ENCODE data around the gene PARD3. TPM values are rescaled to one million over a fixed set of nuclear protein-coding genes. Genes with fewer than 3 reads are reported as not detected.
A peak's percentile ranks its signal among the peaks of the same experiment; 100 is the strongest.

PARD3 gene
- total and polyA plus RNA-seq, 10 of the 15 experiments (the other 5 are each of a cell fraction or from before 2014, with no cell fraction given): 2.6 to 43.1 (median 13.9) TPM

- ATAC-seq (peak; percentile 24; the same call in 1 of the 3 replicates), FAIRE-seq (no peak), DNase-seq (ENCODE audit: low read depth, low spot score) (no peak)
- ChIA-PET RAD21 (ENCODE audit: unreplicated experiment) (interaction anchor here (1.0 to 3.7 kb wide), 7 partner anchors 10 to 39 kb away, joined by 3 to 17 read pairs (median 5); no protein-coding TSS in a partner anchor), POLR2A (interaction anchor here (0.6 to 1.6 kb wide), 4 partner anchors 8 to 104 kb away, joined by 3 to 8 read pairs (median 3); no protein-coding TSS in a partner anchor), SMC1A (ENCODE audit: uncharacterized antibody, unreplicated experiment) (interaction anchor here (0.6 to 2.1 kb wide), 9 partner anchors 10 to 371 kb away, joined by 3 to 8 read pairs (median 3); no protein-coding TSS in a partner anchor), CTCF (interaction anchor here (0.5 to 2.8 kb wide), 9 partner anchors 10 to 389 kb away, joined by 3 to 9 read pairs (median 3); no protein-coding TSS in a partner anchor)
- no peaks in the 10 kb centered on the region for H3K27me3 ChIP-seq (replicated peaks in 1 of 2; ENCODE audit: control insufficient read depth in 2 of 2, insufficient read depth in 2 of 2, low read length in 1 of 2)
- H3K4me2 ChIP-seq (ENCODE audit: control insufficient read depth, insufficient read depth): no peak overlapping the region
- H2AFZ ChIP-seq (ENCODE audit: control insufficient read depth, low read depth, low read length): no peak overlapping the region
- H3K36me3 ChIP-seq (ENCODE audit: control insufficient read depth in 2 of 2, insufficient read depth in 2 of 2, low read length in 1 of 2): no peaks in the 10 kb centered on the region
- TF ChIP-seq CHD4 (IDR thresholded peaks at IDR 0.05) (no peak), MLLT1 (IDR thresholded peaks at IDR 0.05) (no peak), POU2F2 (IDR thresholded peaks at IDR 0.05; ENCODE audit: borderline replicate concordance, low read depth, low read length) (no peak), YBX1 (IDR thresholded peaks at IDR 0.05) (no peak), BRCA1 (IDR thresholded peaks at IDR 0.05; ENCODE audit: low read depth, low read length) (no peak), CBX5 (IDR thresholded peaks at IDR 0.05; ENCODE audit: low read depth) (no peak), POLR2A (IDR thresholded peaks at IDR 0.05; ENCODE audit: low read depth, low read length) (no peak), NBN (IDR thresholded peaks at IDR 0.05) (no peak), CHD2 (IDR thresholded peaks at IDR 0.05; ENCODE audit: borderline replicate concordance, low read depth, low read length) (no peak), RELA (IDR thresholded peaks at IDR 0.05; ENCODE audit: borderline replicate concordance, partially characterized antibody) (no peak), SMAD1 (IDR thresholded peaks at IDR 0.05; ENCODE audit: low read depth, partially characterized antibody) (no peak), FOXM1 (IDR thresholded peaks at IDR 0.05; ENCODE audit: low read depth, low read length) (no peak), BCLAF1 (IDR thresholded peaks at IDR 0.05) (no peak), BHLHE40 (IDR thresholded peaks at IDR 0.05; ENCODE audit: borderline replicate concordance in 1 of 2, low read depth in 2 of 2, low read length in 1 of 2) (no peak), ATF3 (IDR thresholded peaks at IDR 0.05; ENCODE audit: borderline replicate concordance, extremely low read depth, low read depth, low read length) (no peak), ZNF217 (IDR thresholded peaks at IDR 0.05) (no peak)
- no TSS peak for BruUV-seq (replicated peaks)
- H3K9ac ChIP-seq (ENCODE audit: control insufficient read depth, insufficient read depth, low read length): no peak overlapping the region
- H3K27ac ChIP-seq (ENCODE audit: control insufficient read depth, insufficient read depth): no peak overlapping the region
- no peaks in the 10 kb centered on the region for H3K9me3 ChIP-seq (replicated peaks; ENCODE audit: control insufficient read depth, insufficient read depth, low read length)
- 28% methylated on average over 5 of the region's 5 CpGs for WGBS (ENCODE audit: insufficient coverage, insufficient replicate concordance, low lambda C conversion rate, missing lambda C conversion rate)
- no peaks in the 10 kb centered on the region for H3K79me2 ChIP-seq (ENCODE audit: control insufficient read depth, insufficient read depth, low read length)
- no peak overlapping the region for H3K4me3 ChIP-seq
- in situ Hi-C loops (cut with MboI): no loop called here
- no peaks in the 10 kb centered on the region for H4K20me1 ChIP-seq (ENCODE audit: control insufficient read depth, insufficient read depth)
- intact Hi-C loops (cut with micrococcal nuclease; ENCODE audit: unreplicated experiment): no loop called here
- H3K4me1 ChIP-seq (ENCODE audit: control insufficient read depth, insufficient read depth, low read length): no peaks in the 10 kb centered on the region
These were observed 52.3 kb downstream of the PARD3 start for GRCh38 chr10:34762603-34763299.

All from GM12878 (cell line).